Neural cell (in vitro differentiated cells): ENCODE measurements around the gene CACNA1E.

Experiments
- CTCF ChIP-seq: fragments of 450-650 bp; IDR thresholded peaks from 2 replicates; pipeline ENCODE4 v1.5.1; 2014; ENCODE audit warnings: antibody characterized with exemption, mild to moderate bottlenecking, moderate library complexity; ENCODE audit not compliant: poor library complexity, severe bottlenecking
- SMC3 ChIP-seq: fragments of 450-650 bp; conservative IDR thresholded peaks from 2 replicates; pipeline ENCODE4 v1.6.1; 2014; ENCODE audit warnings: antibody characterized with exemption, mild to moderate bottlenecking, moderate library complexity; ENCODE audit not compliant: poor library complexity

GRCh38 chr1:181767001-181767708 is 283.8 kb downstream of the CACNA1E start:
- TF ChIP-seq SMC3, result no peak
- no peak for TF ChIP-seq CTCF
